NCI-H2227 (cell line): ENCODE measurements around the gene FAM180B.
"Not testable (repeated sequence)": the region's sequence is repeated elsewhere in the genome, so short reads cannot be mapped to it uniquely, and the experiment has no call there.

Source experiments
- DNase-seq: peaks from one replicate; lab custom pipeline; 2025; ENCODE audit not compliant: unreplicated experiment; lab: John Stamatoyannopoulos, UW

FAM180B gene

DNA sequence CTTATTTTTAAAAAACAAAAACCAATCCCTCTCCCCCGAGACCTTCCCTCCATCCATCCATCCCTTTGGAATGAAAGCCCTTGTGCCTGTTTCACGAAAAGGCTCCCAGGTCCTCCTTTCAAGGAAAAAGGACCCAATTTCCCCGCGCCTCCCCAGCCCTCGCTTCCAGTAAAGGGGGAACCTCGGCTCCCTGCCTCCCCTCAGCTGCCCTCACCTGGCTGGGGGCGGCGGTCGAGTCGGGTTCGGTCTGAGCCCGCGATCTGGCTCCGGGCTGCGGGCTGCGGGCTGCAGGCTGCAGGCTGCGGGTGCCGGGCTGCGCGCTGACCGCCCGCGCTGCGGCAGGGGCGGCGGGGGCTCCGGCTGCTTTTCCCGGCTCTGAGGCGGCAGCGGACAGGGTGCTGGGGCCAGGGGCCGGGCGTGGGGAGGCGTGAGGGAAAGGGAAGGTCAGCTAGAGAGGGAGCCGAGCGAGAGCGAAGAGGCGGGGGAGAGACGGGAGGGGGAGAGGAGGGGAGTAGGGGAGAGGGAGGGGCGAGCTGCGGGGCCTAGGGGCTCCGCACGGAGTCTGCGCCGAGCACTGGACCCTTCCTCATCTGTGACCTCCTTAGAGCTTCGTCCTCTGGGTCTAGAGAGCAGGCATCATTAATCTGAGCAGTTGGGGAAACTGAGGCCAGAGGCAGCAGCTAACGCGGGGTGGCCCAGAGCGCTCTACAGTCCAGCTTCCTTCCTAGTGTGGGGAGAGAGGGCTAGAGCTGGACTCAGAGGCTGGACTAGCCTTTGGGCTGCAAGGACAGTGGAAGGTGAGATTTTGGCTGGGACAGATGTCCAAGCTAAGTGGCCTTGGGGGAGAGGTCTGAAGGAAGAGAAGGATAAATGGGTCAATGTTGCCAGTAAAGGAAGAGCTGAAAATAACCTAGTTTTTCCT, 7.7 kb downstream of the FAM180B start, which contains the start of gene C1QTNF4:
C1QTNF4 (minus strand) TSS at position 478 of the 922 bp plus-strand sequence. CDS start 3,601 bp downstream, outside the sequence.
- peak; percentile 19 for DNase-seq

- no peak for DNase-seq
These were observed 8.6 kb downstream of the FAM180B start for GRCh38 chr11:47595029-47595428.

- no peak for DNase-seq
These were observed 9.5 kb downstream of the FAM180B start for GRCh38 chr11:47595967-47596366.

DNA sequence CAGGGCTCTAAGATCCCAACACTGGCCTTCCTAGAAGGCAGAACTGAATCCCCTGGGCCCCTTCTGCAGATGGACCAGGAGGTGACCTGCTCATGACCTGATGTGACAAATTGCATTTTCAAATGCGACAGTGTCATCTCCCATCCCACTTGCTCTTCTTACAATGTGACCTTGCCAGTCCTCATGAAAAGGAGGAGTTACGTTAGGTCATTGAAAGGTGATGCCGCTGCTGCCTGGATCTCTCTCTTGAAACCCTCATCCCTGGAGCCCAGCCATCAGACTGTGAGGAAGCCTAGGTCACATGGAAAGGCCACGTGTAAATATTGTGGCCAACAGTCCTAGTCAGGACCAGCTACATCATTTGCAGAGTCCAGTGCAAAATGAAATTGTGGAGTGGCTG, 13.4 kb downstream of the FAM180B start:
- DNase-seq: no peak

DNA sequence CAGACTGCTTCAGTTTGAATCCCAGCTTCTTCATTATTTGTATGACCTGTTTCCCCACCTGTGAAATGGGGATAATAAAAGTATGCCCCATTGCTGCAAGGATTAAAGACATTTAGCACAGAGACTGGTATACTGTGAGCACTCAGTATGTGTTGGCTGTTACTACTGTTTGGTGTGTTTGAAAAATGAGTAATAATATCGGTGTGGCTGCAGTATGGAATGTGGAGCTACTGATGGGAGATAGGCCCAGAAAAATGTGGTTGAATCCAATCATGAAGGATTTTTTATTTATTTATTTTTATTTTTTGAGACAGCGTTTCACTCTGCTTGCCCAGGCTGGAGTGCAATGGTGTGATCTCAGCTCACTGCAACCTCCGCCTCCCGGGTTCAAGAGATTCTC, 16.8 kb downstream of the FAM180B start:
- no peak for DNase-seq

DNA sequence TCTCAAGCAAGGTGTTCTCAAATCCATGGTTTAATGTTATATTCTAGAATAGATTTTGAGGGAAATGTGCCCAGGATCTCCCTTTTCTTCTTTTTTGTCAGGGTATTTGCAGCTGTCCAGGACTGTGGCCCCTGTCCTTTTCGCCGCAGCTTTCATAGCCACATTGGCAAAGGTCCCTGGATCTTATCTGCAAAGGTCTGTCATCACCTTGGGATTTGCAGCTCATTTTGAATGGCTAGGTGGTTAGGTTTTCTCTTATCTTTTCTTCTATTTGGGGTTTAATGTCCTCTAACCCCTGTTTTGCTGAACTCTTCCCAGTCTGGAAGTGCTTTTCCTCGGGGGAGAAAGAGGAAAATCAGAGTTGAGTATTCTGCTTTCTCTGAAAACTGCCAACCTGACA, 19.4 kb downstream of the FAM180B start:
- DNase-seq: no peak

GRCh38 chr11:47606731-47607130, 20.3 kb downstream of the FAM180B start:
- peak; percentile 31 for DNase-seq

GRCh38 chr11:47607380-47607779, 20.9 kb downstream of the FAM180B start:
- DNase-seq: no peak

DNA sequence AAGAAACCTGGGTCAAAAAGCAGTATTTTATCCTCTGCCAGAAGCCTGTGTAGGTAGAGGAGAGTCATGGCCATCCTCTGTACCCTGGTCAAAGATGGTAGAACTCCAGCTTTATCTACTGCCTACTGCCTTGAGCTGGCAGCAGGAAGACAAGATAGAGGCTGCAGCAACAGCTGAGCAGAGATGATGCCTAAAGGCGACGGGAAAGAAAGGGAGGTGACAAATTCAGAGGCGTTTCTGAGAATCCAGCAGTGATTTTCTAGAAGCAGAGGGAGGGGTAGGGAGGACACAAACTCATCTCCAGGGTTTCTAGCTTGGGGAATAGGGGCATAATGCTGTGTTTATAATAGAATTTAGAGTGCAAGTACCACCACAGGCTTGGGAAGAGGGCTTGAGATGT, 23.2 kb downstream of the FAM180B start:
- DNase-seq: no peak

- DNase-seq: no peak
These were observed 24.9 kb downstream of the FAM180B start for GRCh38 chr11:47611348-47611794.

DNA sequence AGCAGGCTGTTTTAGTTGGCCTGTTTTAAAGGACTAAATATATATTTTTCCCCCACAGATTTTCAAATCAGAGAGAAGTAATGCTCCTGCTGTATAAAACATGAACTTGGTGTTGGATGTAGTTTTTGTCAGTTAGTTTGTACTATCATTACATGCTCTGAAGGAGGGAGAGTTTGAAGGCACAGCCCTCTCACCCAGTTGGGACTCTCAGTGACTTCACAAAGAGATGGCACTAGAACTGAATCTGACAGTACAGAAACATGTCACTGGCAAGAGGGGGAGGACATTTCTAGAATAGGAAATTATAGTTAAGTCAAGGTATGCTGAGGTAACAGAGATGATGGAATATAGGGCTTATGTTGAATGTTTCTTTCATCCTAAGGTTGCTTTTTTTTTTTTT, 28.8 kb downstream of the FAM180B start:
- DNase-seq: no peak

- DNase-seq: peak; percentile 65
These were observed 30.4 kb downstream of the FAM180B start for GRCh38 chr11:47616726-47617416.

DNA sequence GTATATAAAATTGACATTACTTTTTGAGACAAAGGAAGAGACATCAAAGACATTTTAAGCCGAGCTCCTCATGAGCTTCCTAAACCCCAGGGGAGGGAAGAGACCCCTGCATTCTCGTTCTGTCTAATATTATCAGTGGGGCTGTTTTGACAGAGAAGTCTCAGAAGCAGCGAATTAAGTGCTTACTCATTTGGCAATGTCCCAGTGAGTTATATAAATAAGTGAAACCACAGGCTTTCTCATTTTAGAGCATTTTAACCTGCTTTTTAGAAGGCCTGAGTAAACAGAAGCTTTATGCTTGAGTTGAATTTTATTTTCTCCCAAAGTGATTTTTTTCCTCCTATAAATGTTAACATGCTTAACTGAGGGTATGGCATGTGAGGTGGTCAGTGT, 30.9 kb downstream of the FAM180B start:
- DNase-seq: no peak

DNA sequence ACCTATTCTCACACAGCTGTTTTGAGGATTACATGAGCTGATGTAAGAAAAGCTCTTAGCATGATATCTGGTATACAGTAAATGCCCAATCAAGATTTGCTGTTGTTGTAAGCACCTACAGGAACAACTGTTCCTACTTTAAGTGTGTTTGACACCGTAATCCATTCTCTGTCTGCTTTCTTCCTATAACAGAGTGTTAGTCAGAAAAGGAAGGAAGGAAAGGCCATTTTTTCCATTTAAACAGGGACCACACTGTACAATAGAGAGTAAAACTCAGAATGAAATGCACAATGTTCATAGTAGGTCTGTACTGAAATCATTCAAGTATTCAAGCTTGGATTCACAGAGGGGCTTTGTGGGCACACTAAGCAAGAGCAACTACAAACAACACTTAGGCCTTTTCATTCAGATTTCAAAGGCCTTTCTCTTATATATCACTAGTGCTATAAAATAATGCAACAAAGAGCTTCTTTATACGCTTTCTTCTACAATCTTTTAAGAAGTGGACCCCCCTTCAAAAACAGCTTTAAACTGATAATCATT, 34.4 kb downstream of the FAM180B start:
- DNase-seq: no peak

GRCh38 chr11:47626234-47626633, 39.8 kb downstream of the FAM180B start:
- DNase-seq: no peak

- no peak for DNase-seq
These were observed 41.5 kb downstream of the FAM180B start for GRCh38 chr11:47628026-47628425.

- DNase-seq: no peak
These were observed 45.0 kb downstream of the FAM180B start for GRCh38 chr11:47631473-47631872.

DNA sequence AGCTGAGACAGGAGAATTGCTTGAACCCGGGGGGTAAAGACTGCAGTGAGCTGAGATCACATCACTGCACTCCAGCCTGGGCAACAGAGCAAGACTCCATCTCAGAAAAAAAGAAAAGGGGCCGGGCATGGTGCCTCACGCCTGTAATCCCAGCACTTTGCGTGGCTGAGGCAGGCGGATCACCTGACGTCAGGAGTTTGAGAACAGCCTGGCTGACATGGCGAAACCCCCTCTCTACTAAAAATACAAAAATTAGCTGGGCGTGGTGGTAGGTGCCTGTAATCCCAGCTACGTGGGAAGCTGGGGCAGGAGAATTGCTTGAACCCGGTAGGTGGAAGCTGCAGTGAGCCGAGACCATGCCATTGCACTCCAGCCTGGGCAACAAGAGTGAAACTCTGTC, 49.9 kb downstream of the FAM180B start:
- DNase-seq: not testable (repeated sequence)
